ENCODE measurements around the gene ARHGEF4.

DNA sequence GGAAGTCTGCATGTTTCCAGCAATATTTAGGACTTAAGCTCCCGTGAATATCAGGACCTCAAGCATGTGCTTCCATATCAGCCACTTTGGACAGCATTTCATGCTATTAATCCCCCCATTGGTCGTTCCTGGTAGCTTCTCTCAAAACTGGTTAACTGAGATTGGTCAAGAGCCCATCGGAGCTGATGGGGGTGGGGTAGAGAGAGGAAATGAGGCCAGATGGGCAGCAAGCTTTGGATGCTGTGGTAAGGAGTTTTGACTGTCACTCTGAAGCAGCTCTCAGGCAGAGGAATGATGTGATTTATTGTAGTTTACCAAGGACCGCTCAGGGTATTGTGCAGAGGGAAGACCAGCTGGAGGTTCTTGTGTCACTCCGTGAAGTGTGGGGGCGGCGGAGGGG lies 174.8 kb downstream of the ARHGEF4 start:
- TF ChIP-seq REST (IDR thresholded peaks at IDR 0.05; ENCODE audit: insufficient read depth in 1 of 2, low read depth in 2 of 2, low read length in 1 of 2) = no peak
- TF ChIP-seq, protein P1, sequence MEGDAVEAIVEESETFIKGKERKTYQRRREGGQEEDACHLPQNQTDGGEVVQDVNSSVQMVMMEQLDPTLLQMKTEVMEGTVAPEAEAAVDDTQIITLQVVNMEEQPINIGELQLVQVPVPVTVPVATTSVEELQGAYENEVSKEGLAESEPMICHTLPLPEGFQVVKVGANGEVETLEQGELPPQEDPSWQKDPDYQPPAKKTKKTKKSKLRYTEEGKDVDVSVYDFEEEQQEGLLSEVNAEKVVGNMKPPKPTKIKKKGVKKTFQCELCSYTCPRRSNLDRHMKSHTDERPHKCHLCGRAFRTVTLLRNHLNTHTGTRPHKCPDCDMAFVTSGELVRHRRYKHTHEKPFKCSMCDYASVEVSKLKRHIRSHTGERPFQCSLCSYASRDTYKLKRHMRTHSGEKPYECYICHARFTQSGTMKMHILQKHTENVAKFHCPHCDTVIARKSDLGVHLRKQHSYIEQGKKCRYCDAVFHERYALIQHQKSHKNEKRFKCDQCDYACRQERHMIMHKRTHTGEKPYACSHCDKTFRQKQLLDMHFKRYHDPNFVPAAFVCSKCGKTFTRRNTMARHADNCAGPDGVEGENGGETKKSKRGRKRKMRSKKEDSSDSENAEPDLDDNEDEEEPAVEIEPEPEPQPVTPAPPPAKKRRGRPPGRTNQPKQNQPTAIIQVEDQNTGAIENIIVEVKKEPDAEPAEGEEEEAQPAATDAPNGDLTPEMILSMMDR (IDR thresholded peaks at IDR 0.05) = no peak
